SK-N-MC (cell line): ENCODE measurements around the gene TAS2R1.

ENCODE experiments used
- DNase-seq: peaks from one replicate; pipeline ENCODE4 v3.0.0-alpha.2; 2011; ENCODE audit warnings: low read depth, low spot score
- H3K27ac ChIP-seq: fragments of 200-600 bp; sonication (generic); 2 replicates; pipeline ENCODE4 v1.5.1; 2016; ENCODE audit warnings: mixed run types
- H3K36me3 ChIP-seq: fragments of 200-600 bp; sonication (generic); 2 replicates; pipeline ENCODE4 v1.6.1; 2017; ENCODE audit warnings: antibody characterized with exemption, low read length, mixed read lengths; ENCODE audit not compliant: insufficient read depth
- H3K4me3 ChIP-seq: fragments of 200-600 bp; sonication (generic); 2 replicates; pipeline ENCODE4 v1.5.1; 2016
- H3K9ac ChIP-seq: fragments of 200-600 bp; sonication (generic); 2 replicates; pipeline ENCODE4 v1.8.0; 2017; ENCODE audit warnings: mixed run types, mixed read lengths; ENCODE audit not compliant: insufficient read length
- H3K9me3 ChIP-seq: fragments of 200-600 bp; sonication (generic); 2 replicates; pipeline ENCODE4 v1.6.1; 2017; ENCODE audit warnings: low read depth, mild to moderate bottlenecking, antibody characterized with exemption, low read length, moderate library complexity, mixed read lengths
- EZH2 ChIP-seq: fragments of 200-600 bp; sonication (generic); IDR thresholded peaks from one replicate; pipeline ENCODE4 v1.6.1; 2017; ENCODE audit warnings: antibody characterized with exemption
- FOXP2 ChIP-seq: optimal IDR thresholded peaks from 2 replicates; pipeline ENCODE3; 2011; ENCODE audit warnings: mild to moderate bottlenecking, moderate library complexity; ENCODE audit not compliant: insufficient read depth; ENCODE audit errors: extremely low read length, control extremely low read depth
- POLR2AphosphoS5 ChIP-seq: IDR thresholded peaks from 2 replicates; pipeline ENCODE4 v1.6.1; 2012; ENCODE audit warnings: mild to moderate bottlenecking, low read depth, low read length, borderline replicate concordance

The TAS2R1 gene

DNA sequence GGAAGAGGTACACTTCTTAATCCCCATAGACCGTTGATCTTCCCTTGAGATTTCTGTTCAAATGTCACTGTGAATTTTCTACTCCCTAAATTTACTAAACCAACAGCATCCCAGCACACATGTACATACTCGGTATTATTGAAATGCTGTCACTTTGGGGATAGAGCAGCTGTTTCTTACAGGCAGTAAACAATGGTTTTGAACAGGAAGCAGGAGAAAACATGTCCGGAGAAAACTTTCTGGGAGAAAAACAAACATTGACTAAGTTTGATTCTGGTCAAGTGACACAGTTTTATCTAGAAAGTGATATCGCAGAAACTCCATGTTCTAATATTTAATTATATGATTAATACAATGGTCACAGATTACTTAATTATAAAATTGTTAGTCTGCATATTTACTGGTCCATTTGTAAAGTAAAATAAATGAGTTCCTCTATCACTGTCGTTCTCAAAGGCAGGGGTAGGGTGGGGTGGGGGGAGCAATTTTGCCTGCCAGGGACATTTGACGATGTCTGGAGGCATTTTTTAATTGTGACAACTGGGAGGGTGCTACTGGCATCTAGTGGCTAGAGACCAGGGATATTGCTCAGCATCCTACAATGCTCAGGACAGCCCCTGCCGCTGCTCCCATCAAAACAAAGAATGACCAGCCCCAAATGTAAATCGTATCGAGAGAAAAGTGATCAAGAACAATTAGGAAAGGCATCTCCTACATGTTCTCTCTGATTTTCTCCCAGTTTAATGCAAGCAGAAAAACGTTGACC lies 12.2 kb downstream of the TAS2R1 start:
- no peak for DNase-seq
- H3K4me3 ChIP-seq = no peak overlapping the region
- TF ChIP-seq FOXP2 = no peak
- TF ChIP-seq EZH2 = no peak
- no peak for TF ChIP-seq POLR2AphosphoS5
- H3K36me3 ChIP-seq = no peaks in the 10 kb centered on the region
- no peak overlapping the region for H3K9ac ChIP-seq
- no peaks in the 10 kb centered on the region for H3K9me3 ChIP-seq
- H3K27ac ChIP-seq = no peak overlapping the region

DNA sequence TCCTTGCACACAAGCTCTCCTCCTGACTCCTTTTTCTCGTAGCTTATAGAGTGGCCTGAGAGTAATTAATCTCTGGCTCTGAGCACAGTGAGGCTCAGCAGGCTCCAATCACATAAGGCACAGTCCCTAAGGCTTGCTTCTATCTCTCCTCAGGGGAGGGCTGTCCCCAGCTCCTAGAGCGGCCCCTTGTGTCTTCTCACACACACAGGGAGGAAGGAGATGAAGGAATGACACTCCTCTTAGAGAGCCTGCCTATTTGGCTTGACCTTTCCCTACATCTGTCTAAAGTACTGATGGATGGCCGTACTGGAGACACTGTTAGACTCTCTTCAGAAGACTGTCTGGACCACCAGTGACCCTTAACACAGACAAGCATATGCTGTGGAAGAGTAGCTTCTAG lies 12.9 kb downstream of the TAS2R1 start:
- Histone ChIP-seq H3K36me3 (no peaks in the 10 kb centered on the region), H3K27ac (no peak overlapping the region), H3K9me3 (no peaks in the 10 kb centered on the region), H3K4me3 (no peak overlapping the region), H3K9ac (no peak overlapping the region)
- TF ChIP-seq FOXP2 = no peak
- TF ChIP-seq POLR2AphosphoS5 = no peak
- no peak for TF ChIP-seq EZH2
- no peak for DNase-seq

- no peak overlapping the region for H3K4me3 ChIP-seq
- no peaks in the 10 kb centered on the region for H3K9me3 ChIP-seq
- H3K27ac ChIP-seq = no peak overlapping the region
- no peak overlapping the region for H3K9ac ChIP-seq
- no peaks in the 10 kb centered on the region for H3K36me3 ChIP-seq
- TF ChIP-seq POLR2AphosphoS5 = no peak
- TF ChIP-seq EZH2 = no peak
- no peak for TF ChIP-seq FOXP2
- DNase-seq = no peak
These were observed 14.8 kb downstream of the TAS2R1 start for GRCh38 chr5:9615331-9615730.

GRCh38 chr5:9613360-9613759 lies 16.8 kb downstream of the TAS2R1 start:
- Histone ChIP-seq H3K36me3 (no peaks in the 10 kb centered on the region), H3K27ac (no peak overlapping the region), H3K9ac (no peak overlapping the region), H3K4me3 (no peak overlapping the region), H3K9me3 (no peaks in the 10 kb centered on the region)
- no peak for TF ChIP-seq EZH2
- no peak for TF ChIP-seq POLR2AphosphoS5
- no peak for TF ChIP-seq FOXP2
- DNase-seq = no peak

GRCh38 chr5:9610969-9611368 lies 19.2 kb downstream of the TAS2R1 start:
- TF ChIP-seq POLR2AphosphoS5 = no peak
- TF ChIP-seq EZH2 = no peak
- TF ChIP-seq FOXP2 = no peak
- Histone ChIP-seq H3K36me3 (no peaks in the 10 kb centered on the region), H3K27ac (no peak overlapping the region), H3K9ac (no peak overlapping the region), H3K9me3 (no peaks in the 10 kb centered on the region), H3K4me3 (no peak overlapping the region)
- DNase-seq = no peak

- H3K36me3 ChIP-seq = no peaks in the 10 kb centered on the region
- no peak overlapping the region for H3K4me3 ChIP-seq
- DNase-seq = no peak
- no peak overlapping the region for H3K27ac ChIP-seq
- no peaks in the 10 kb centered on the region for H3K9me3 ChIP-seq
- no peak overlapping the region for H3K9ac ChIP-seq
- TF ChIP-seq FOXP2 (no peak), POLR2AphosphoS5 (no peak), EZH2 (no peak)
These were observed 19.8 kb downstream of the TAS2R1 start for GRCh38 chr5:9610364-9610763.

DNA sequence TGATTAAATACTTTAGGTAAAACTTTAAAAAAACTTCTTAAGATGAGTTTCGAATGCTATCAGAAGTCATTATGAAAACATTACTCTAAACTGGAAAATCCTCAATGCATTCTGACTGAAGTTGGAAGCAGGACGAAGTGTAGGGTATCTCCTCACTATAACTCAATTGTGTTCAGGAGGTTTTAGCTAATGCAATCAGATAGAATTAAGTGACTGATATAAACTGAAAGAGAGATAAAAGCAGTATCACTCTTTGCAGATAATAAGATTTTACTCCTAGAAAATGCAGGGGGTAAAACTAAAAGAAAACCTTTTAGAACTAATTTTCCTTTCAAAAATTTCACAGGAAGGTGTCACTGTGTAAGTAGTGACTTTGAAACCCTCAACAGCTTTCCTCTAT lies 22.1 kb downstream of the TAS2R1 start:
- no peak overlapping the region for H3K9ac ChIP-seq
- H3K9me3 ChIP-seq = no peaks in the 10 kb centered on the region
- TF ChIP-seq EZH2 (no peak), FOXP2 (no peak), POLR2AphosphoS5 (no peak)
- H3K27ac ChIP-seq = no peak overlapping the region
- no peak overlapping the region for H3K4me3 ChIP-seq
- DNase-seq = no peak
- no peaks in the 10 kb centered on the region for H3K36me3 ChIP-seq

GRCh38 chr5:9605041-9605838 lies 24.9 kb downstream of the TAS2R1 start:
- H3K36me3 ChIP-seq = no peaks in the 10 kb centered on the region
- no peak for DNase-seq
- TF ChIP-seq EZH2 (no peak), FOXP2 (no peak), POLR2AphosphoS5 (no peak)
- no peak overlapping the region for H3K27ac ChIP-seq
- H3K9ac ChIP-seq = no peak overlapping the region
- H3K9me3 ChIP-seq = no peaks in the 10 kb centered on the region
- H3K4me3 ChIP-seq = no peak overlapping the region
